Neural crest cell (in vitro differentiated cells): ENCODE measurements around the gene APLP2. TPM values are rescaled to one million over a fixed set of nuclear protein-coding genes. Genes with fewer than 3 reads are reported as not detected.
"Not testable (repeated sequence)": the region's sequence is repeated elsewhere in the genome, so short reads cannot be mapped to it uniquely, and the experiment has no call there.

Experiments
- DNase-seq: peaks from one replicate; pipeline ENCODE4 v3.0.0; 2021; ENCODE audit warnings: low read depth, mixed read lengths, low spot score
- H3K27ac Mint-ChIP-seq: one replicate; pipeline ENCODE4 v1.8.0; 2021; ENCODE audit warnings: mild to moderate bottlenecking, mixed read lengths; ENCODE audit not compliant: unreplicated experiment
- H3K27me3 Mint-ChIP-seq: 2 replicates; pipeline ENCODE4 v1.8.0; 2021; ENCODE audit warnings: low read depth, mild to moderate bottlenecking, mixed read lengths
- H3K36me3 Mint-ChIP-seq: 2 replicates; pipeline ENCODE4 v1.8.0; 2021; ENCODE audit warnings: low read depth, mild to moderate bottlenecking, mixed read lengths
- H3K4me1 Mint-ChIP-seq: 2 replicates; pipeline ENCODE4 v1.8.0; 2021; ENCODE audit warnings: mixed read lengths
- H3K4me3 Mint-ChIP-seq: one replicate; pipeline ENCODE4 v1.8.0; 2021; ENCODE audit warnings: mild to moderate bottlenecking, mixed read lengths
- H3K9me3 Mint-ChIP-seq: 2 replicates; pipeline ENCODE4 v1.8.0; 2021; ENCODE audit warnings: mixed read lengths
- CTCF ChIP-seq: fragments of 200-600 bp; sonication (generic); conservative IDR thresholded peaks from 2 replicates; pipeline ENCODE4 v1.5.0; 2021; ENCODE audit warnings: antibody characterized with exemption, mild to moderate bottlenecking
- long read RNA-seq: library from polyadenylated mRNA; unstranded; transcript quantifications from one replicate; pipeline ENCODE4 v2.0.0, GENCODE V29; 2020
- total RNA-seq: library from RNA; stranded (reverse); gene quantifications from 2 replicates; pipeline ENCODE4 v1.2.1, GENCODE V29; 2021

APLP2 gene
- total RNA-seq, result 224 and 234 TPM in 2 replicates
- long read RNA-seq, transcript APLP2-210 (16 exons, 2,530 nt), result major isoform, 77 of 190 reads
- long read RNA-seq, transcript APLP2-203 (17 exons, 3,270 nt), result minor isoform, 37 of 190 reads
- long read RNA-seq, transcript APLP2-201 (18 exons, 3,727 nt), result minor isoform, 6 of 190 reads
- long read RNA-seq, partial matches to known transcripts, result 50 of 190 reads
- long read RNA-seq, other reads (novel, unspliced or antisense), result 16 of 190 reads

DNA sequence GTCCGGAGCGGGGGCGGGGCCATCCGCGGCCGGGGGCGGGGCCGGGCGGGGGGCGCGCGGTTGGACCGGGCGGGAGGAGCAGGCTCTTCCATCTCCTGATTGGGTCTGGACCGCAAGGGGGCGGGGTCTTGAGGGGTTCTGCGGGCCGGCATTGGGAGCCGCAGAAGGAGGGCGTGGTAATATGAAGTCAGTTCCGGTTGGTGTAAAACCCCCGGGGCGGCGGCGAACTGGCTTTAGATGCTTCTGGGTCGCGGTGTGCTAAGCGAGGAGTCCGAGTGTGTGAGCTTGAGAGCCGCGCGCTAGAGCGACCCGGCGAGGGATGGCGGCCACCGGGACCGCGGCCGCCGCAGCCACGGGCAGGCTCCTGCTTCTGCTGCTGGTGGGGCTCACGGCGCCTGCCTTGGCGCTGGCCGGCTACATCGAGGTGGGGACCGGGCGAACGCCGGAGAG is at the start of gene APLP2:
APLP2 (plus strand) TSS at position 236 of the 450 bp plus-strand sequence; CDS start at position 320, 84 bp downstream.
- H3K27me3 Mint-ChIP-seq, result peaks cover 2% of the 10 kb centered on the region
- no peak for TF ChIP-seq CTCF
- H3K9me3 Mint-ChIP-seq, result no peaks in the 10 kb centered on the region
- no peaks in the 10 kb centered on the region for H3K36me3 Mint-ChIP-seq
- peaks cover 32% of the 10 kb centered on the region for H3K4me1 Mint-ChIP-seq
- peak within 1 kb of the TSS; percentile 98 for H3K4me3 Mint-ChIP-seq
- DNase-seq, result peak; percentile 97
- H3K27ac Mint-ChIP-seq, result peak within 1 kb of the TSS; percentile 79

DNA sequence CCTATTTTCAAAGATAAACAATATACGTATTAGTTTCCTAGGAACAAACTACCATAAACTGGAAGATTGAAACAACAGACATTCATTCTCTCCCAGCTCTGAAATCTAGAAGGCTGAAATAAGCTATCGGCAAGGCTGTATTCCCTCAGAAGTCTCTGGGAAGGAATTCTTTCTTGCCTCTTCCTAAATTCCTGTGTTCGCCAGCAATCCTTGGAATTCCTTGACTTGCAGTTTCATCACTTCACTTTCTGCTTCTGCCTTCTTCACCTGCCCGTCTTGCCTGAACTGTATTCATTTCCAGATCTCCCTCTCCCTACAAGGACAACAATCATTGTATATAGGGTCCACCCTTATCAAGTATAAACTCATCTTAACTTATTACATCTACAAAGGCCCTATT is 49.4 kb upstream of the APLP2 start:
- Mint-ChIP-seq H3K4me3 (no peak overlapping the region), H3K4me1 (peaks cover 5% of the 10 kb centered on the region), H3K27me3 (no peaks in the 10 kb centered on the region), H3K9me3 (peaks cover 4% of the 10 kb centered on the region), H3K36me3 (no peaks in the 10 kb centered on the region), H3K27ac (no peak overlapping the region)
- TF ChIP-seq CTCF, result no peak
- DNase-seq, result no peak

- H3K36me3 Mint-ChIP-seq, H3K9me3 Mint-ChIP-seq, H3K4me3 Mint-ChIP-seq, H3K27me3 Mint-ChIP-seq, DNase-seq, H3K27ac Mint-ChIP-seq, H3K4me1 Mint-ChIP-seq: not testable (repeated sequence)
Observed at GRCh38 chr11:130021606-130022005, 48.1 kb upstream of the APLP2 start.

DNA sequence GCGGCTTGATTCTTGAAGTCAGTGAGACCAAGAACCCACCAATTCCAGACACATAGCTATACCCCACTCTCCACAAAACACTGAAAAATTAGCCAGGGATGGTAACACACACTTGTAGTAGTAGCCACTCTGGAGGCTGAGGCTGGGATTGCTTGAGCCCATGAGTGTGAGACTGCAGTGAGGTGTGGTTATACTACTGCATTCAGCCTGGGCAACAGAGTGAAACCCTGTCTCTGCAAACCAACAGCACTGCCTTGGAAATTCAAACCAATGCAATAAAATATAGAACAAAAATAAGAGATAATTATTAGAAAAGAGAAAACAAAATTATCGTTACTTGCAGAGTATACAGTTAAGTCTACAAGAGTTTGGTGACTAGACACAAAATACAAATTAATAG is 46.9 kb upstream of the APLP2 start:
- H3K36me3 Mint-ChIP-seq, result no peaks in the 10 kb centered on the region
- no peaks in the 10 kb centered on the region for H3K27me3 Mint-ChIP-seq
- H3K4me1 Mint-ChIP-seq, result peaks cover 5% of the 10 kb centered on the region
- H3K9me3 Mint-ChIP-seq, result no peaks in the 10 kb centered on the region
- no peak overlapping the region for H3K4me3 Mint-ChIP-seq
- no peak for DNase-seq
- no peak overlapping the region for H3K27ac Mint-ChIP-seq
- TF ChIP-seq CTCF, result no peak

- Mint-ChIP-seq H3K9me3 (no peaks in the 10 kb centered on the region), H3K27me3 (no peaks in the 10 kb centered on the region), H3K4me3 (no peak overlapping the region), H3K4me1 (peaks cover 5% of the 10 kb centered on the region), H3K27ac (no peak overlapping the region), H3K36me3 (no peaks in the 10 kb centered on the region)
- DNase-seq, result no peak
- no peak for TF ChIP-seq CTCF
Observed at GRCh38 chr11:130023204-130023603, 46.5 kb upstream of the APLP2 start.

DNA sequence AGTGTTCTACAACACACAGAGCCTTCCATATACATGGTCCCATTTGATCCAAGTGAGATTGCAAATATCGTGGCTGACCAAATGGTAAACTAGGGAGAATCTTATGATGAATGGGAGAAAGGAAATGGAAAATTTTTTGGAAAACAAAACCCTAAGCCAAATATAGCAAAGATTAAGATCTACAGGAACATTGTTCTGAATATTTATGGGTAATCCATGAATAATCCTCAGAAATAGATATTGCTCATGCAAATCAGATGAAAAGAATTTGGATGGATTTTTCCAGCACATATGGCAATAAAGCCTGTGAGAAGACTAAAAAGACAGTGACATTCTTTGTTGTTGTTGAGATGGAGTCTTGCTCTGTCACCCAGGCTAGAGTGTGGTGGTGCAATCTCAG is 45.3 kb upstream of the APLP2 start:
- H3K36me3 Mint-ChIP-seq, result no peaks in the 10 kb centered on the region
- H3K9me3 Mint-ChIP-seq, result no peaks in the 10 kb centered on the region
- H3K27ac Mint-ChIP-seq, result no peak overlapping the region
- peaks cover 5% of the 10 kb centered on the region for H3K4me1 Mint-ChIP-seq
- DNase-seq, result no peak
- no peak for TF ChIP-seq CTCF
- H3K4me3 Mint-ChIP-seq, result no peak overlapping the region
- H3K27me3 Mint-ChIP-seq, result no peaks in the 10 kb centered on the region
